ENCODE measurements around the gene ADGRE3. TPM values are rescaled to one million over a fixed set of nuclear protein-coding genes. Genes with fewer than 3 reads are reported as not detected.

ADGRE3 gene
- polyA plus RNA-seq, 1 donor (not counting 4 experiments of a cell fraction or from before 2014, with no cell fraction given) = not detected

DNA sequence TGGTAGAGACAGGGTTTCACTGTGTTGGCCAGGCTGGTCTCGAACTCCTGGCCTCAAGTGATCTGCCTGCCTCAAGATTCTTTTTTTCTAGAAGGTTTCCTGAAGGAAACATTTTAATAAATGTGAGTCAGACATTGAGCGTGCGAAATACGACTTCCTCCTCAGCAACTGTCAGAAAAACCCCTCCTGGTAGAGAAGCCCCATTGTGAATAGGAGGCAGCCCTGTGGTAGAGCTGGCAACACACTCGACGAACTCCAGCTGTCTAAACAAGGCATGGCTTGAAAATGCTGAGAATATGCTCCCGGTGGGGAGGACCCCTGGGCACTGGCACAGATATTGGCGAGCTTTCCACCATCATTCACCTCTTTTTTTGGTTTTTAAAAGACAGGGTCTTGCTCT lies 25.0 kb upstream of the ADGRE3 start:
- Histone ChIP-seq H3K27ac (ENCODE audit: control insufficient read depth, insufficient read depth, low read length) (no peak overlapping the region), H3K4me1 (ENCODE audit: control insufficient read depth, extremely low read depth, insufficient read depth, low read length) (no peaks in the 10 kb centered on the region), H3K9ac (ENCODE audit: control insufficient read depth, extremely low read depth, insufficient read depth, low read length) (no peak overlapping the region), H3K4me2 (ENCODE audit: control insufficient read depth, extremely low read depth, insufficient read depth, low read depth, low read length) (no peak overlapping the region), H3K9me3 (ENCODE audit: control insufficient read depth, low read depth, low read length) (no peaks in the 10 kb centered on the region), H3K79me2 (ENCODE audit: control insufficient read depth, insufficient read depth, low read length) (no peaks in the 10 kb centered on the region), H3K27me3 (ENCODE audit: control insufficient read depth, extremely low read depth, insufficient read depth, low read length) (no peaks in the 10 kb centered on the region), H3K4me3 (ENCODE audit: control insufficient read depth in 2 of 3, extremely low read depth in 1 of 3, insufficient read depth in 2 of 3, low read depth in 1 of 3, low read length in 3 of 3) (no peak overlapping the region), H2AFZ (ENCODE audit: control insufficient read depth, low read length) (no peak overlapping the region), H4K20me1 (ENCODE audit: control insufficient read depth, extremely low read depth, insufficient read depth, low read length) (no peaks in the 10 kb centered on the region), H3K9me1 (ENCODE audit: control insufficient read depth, extremely low read depth, insufficient read depth, low read length) (no peaks in the 10 kb centered on the region), H3K36me3 (ENCODE audit: control insufficient read depth in 2 of 2, extremely low read depth in 1 of 2, insufficient read depth in 2 of 2, low read length in 2 of 2) (peaks cover 10 to 30% of the 10 kb centered on the region in 2 experiments)
- no peak for FAIRE-seq
- DNase-seq (ENCODE audit: low read depth, low spot score) = no peak
- no peak for TF ChIP-seq EZH2 (IDR thresholded peaks at IDR 0.05; ENCODE audit: low read length)
- TF ChIP-seq CTCF (optimal IDR thresholded peaks at IDR 0.05 in 1 of 3, IDR thresholded peaks at IDR 0.05 in 1 of 3, conservative IDR thresholded peaks at IDR 0.05 in 1 of 3; ENCODE audit: extremely low read depth in 1 of 3, insufficient read depth in 2 of 3, low read length in 3 of 3) = no peak
- dilution Hi-C loops (cut with MboI; ENCODE audit: extremely low pct_ligation_motif_present, low sequenced_read_pairs) = no loop called here

GRCh38 chr19:14695471-14695870 lies 20.8 kb upstream of the ADGRE3 start:
- FAIRE-seq = no peak

More at GRCh38 chr19:14695471-14695870, 20.8 kb upstream of the ADGRE3 start:
- TF ChIP-seq EZH2 (IDR thresholded peaks at IDR 0.05; ENCODE audit: low read length) (no peak), CTCF (optimal IDR thresholded peaks at IDR 0.05 in 1 of 3, IDR thresholded peaks at IDR 0.05 in 1 of 3, conservative IDR thresholded peaks at IDR 0.05 in 1 of 3; ENCODE audit: extremely low read depth in 1 of 3, insufficient read depth in 2 of 3, low read length in 3 of 3) (no peak)
- Histone ChIP-seq H3K27me3 (ENCODE audit: control insufficient read depth, extremely low read depth, insufficient read depth, low read length) (no peaks in the 10 kb centered on the region), H3K9me1 (ENCODE audit: control insufficient read depth, extremely low read depth, insufficient read depth, low read length) (no peaks in the 10 kb centered on the region), H3K27ac (ENCODE audit: control insufficient read depth, insufficient read depth, low read length) (no peak overlapping the region), H3K79me2 (ENCODE audit: control insufficient read depth, insufficient read depth, low read length) (no peaks in the 10 kb centered on the region), H3K4me1 (ENCODE audit: control insufficient read depth, extremely low read depth, insufficient read depth, low read length) (no peaks in the 10 kb centered on the region), H2AFZ (ENCODE audit: control insufficient read depth, low read length) (no peak overlapping the region), H3K4me2 (ENCODE audit: control insufficient read depth, extremely low read depth, insufficient read depth, low read depth, low read length) (no peak overlapping the region), H3K36me3 (ENCODE audit: control insufficient read depth in 2 of 2, extremely low read depth in 1 of 2, insufficient read depth in 2 of 2, low read length in 2 of 2) (peaks cover 0 to 15% of the 10 kb centered on the region in 2 experiments), H4K20me1 (ENCODE audit: control insufficient read depth, extremely low read depth, insufficient read depth, low read length) (no peaks in the 10 kb centered on the region), H3K4me3 (ENCODE audit: control insufficient read depth in 2 of 3, extremely low read depth in 1 of 3, insufficient read depth in 2 of 3, low read depth in 1 of 3, low read length in 3 of 3) (no peak overlapping the region), H3K9ac (ENCODE audit: control insufficient read depth, extremely low read depth, insufficient read depth, low read length) (no peak overlapping the region), H3K9me3 (ENCODE audit: control insufficient read depth, low read depth, low read length) (no peaks in the 10 kb centered on the region)
- DNase-seq (ENCODE audit: low read depth, low spot score) = no peak
- dilution Hi-C loops (cut with MboI; ENCODE audit: extremely low pct_ligation_motif_present, low sequenced_read_pairs) = no loop called here

Data from keratinocyte (primary cell).